ENCODE data around the gene RBM8A.

Gene RBM8A

DNA sequence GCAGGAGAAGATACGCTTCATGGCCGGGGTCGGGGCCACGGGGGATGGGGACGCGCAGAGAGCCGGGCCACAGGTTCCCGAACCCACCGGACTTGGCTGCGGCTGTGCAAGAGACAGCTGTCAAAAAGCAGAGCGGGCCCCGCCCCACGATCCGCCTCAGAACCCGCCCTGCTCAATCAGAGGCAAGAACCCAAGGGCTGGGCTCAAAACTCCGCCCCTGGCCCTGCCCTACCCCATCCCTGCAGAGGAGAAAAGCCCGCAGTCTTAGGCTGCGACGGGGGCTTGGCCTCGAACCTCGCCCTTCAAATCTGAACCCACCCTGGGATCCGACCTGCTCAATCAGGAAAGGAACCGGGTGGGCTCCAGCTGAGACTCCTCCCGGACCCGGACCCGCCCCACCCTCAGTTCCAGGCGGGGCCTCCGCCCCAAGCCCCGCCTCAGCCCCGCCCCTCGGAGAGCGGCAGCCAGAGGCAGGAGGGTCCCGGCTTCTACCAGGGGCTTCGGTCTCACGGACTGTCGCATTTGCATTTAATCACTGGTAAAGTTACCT is 41.5 kb downstream of the RBM8A start, which contains the start of gene ANKRD35:
Gene ANKRD35 (minus strand): TSS at position 129 of the 550 bp plus-strand sequence. CDS start 108 bp downstream, at position 21.
- Histone ChIP-seq H3K36me3 (ENCODE audit: control insufficient read depth, low read length) (no peaks in the 10 kb centered on the region), H3K4me3 (ENCODE audit: low read length) (peak within 1 kb of the TSS; percentile 77), H3K79me2 (ENCODE audit: control insufficient read depth, low read length) (no peaks in the 10 kb centered on the region), H3K9me2 (replicated peaks; ENCODE audit: control insufficient read depth, low read length) (no peaks in the 10 kb centered on the region), H3F3A (ENCODE audit: control insufficient read depth, insufficient read depth) (no peaks in the 10 kb centered on the region), H3K4me2 (ENCODE audit: low read length) (peak within 1 kb of the TSS; percentile 62), H3K27me3 (ENCODE audit: control insufficient read depth, low read length) (peaks cover 30% of the 10 kb centered on the region), H4K20me1 (ENCODE audit: control insufficient read depth, insufficient read depth, low read depth, low read length) (no peaks in the 10 kb centered on the region), H3K4me1 (ENCODE audit: control insufficient read depth, low read length) (peaks cover 6% of the 10 kb centered on the region; the same call in 1 of the 2 replicates), H3K9me3 (ENCODE audit: control insufficient read depth, insufficient read depth, low read length) (no peaks in the 10 kb centered on the region), H3K27ac (ENCODE audit: low read depth, low read length) (no peak within 1 kb of the TSS)
- TF ChIP-seq, protein P1, sequence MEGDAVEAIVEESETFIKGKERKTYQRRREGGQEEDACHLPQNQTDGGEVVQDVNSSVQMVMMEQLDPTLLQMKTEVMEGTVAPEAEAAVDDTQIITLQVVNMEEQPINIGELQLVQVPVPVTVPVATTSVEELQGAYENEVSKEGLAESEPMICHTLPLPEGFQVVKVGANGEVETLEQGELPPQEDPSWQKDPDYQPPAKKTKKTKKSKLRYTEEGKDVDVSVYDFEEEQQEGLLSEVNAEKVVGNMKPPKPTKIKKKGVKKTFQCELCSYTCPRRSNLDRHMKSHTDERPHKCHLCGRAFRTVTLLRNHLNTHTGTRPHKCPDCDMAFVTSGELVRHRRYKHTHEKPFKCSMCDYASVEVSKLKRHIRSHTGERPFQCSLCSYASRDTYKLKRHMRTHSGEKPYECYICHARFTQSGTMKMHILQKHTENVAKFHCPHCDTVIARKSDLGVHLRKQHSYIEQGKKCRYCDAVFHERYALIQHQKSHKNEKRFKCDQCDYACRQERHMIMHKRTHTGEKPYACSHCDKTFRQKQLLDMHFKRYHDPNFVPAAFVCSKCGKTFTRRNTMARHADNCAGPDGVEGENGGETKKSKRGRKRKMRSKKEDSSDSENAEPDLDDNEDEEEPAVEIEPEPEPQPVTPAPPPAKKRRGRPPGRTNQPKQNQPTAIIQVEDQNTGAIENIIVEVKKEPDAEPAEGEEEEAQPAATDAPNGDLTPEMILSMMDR (IDR thresholded peaks at IDR 0.05; ENCODE audit: low read depth, low read length, poor library complexity, severe bottlenecking) = no peak
- TF ChIP-seq EZH2phosphoT487 (IDR thresholded peaks at IDR 0.05; ENCODE audit: borderline replicate concordance, low read length) = no peak

DNA sequence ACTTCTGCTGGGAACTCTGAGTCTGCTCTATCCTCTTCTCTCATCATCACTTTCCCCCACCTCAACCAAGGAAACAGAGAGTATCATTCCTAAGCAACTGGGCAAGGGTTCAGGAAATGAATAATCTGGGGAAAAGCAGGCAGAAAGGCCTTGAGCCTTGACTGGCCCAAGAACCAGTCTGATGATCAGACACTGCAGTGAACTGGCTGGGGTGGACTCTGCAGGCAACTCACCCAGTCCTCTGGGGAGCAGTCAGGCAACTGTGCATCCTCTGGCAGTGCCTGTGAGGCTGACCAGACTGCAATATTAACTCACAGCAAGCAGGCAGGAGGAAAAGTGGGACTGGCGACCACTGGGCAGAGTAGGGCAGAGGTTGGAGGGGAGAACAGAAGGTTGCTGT is 42.6 kb downstream of the RBM8A start:
- no peak overlapping the region for H3K27ac ChIP-seq (ENCODE audit: low read depth, low read length)
- H3K9me3 ChIP-seq (ENCODE audit: control insufficient read depth, insufficient read depth, low read length) = no peaks in the 10 kb centered on the region
- H3K9me2 ChIP-seq (replicated peaks; ENCODE audit: control insufficient read depth, low read length) = no peaks in the 10 kb centered on the region
- H3K36me3 ChIP-seq (ENCODE audit: control insufficient read depth, low read length) = no peaks in the 10 kb centered on the region
- no peaks in the 10 kb centered on the region for H3K79me2 ChIP-seq (ENCODE audit: control insufficient read depth, low read length)
- H3K4me3 ChIP-seq (ENCODE audit: low read length) = no peak overlapping the region
- H4K20me1 ChIP-seq (ENCODE audit: control insufficient read depth, insufficient read depth, low read depth, low read length) = no peaks in the 10 kb centered on the region
- H3F3A ChIP-seq (ENCODE audit: control insufficient read depth, insufficient read depth) = no peaks in the 10 kb centered on the region
- TF ChIP-seq EZH2phosphoT487 (IDR thresholded peaks at IDR 0.05; ENCODE audit: borderline replicate concordance, low read length) = no peak
- TF ChIP-seq, protein P1 (IDR thresholded peaks at IDR 0.05; ENCODE audit: low read depth, low read length, poor library complexity, severe bottlenecking) = no peak
- H3K27me3 ChIP-seq (ENCODE audit: control insufficient read depth, low read length) = peaks cover 34% of the 10 kb centered on the region
- peaks cover 6% of the 10 kb centered on the region; the same call in 1 of the 2 replicates for H3K4me1 ChIP-seq (ENCODE audit: control insufficient read depth, low read length)
- H3K4me2 ChIP-seq (ENCODE audit: low read length) = no peak overlapping the region

DNA sequence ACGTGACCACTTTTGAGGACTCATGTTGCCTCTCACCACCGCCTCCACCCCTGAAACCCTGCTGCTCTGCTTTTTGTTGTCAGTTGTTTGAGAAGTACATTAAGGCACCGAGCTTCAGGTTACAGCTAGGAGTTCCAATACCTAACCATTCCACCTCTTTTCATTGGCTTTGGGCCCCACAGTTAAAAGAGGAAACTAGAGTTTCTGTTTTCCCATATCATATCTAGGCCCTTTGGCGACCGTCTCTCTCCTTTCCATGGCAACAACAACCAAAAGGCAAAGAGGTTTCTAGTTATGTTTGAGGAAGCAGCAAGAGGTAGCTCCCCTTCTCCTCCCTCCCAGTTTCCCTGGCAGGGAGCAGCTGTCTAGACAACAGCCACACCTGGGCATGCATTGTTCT is 47.5 kb downstream of the RBM8A start:
- H3K4me2 ChIP-seq (ENCODE audit: low read length) = no peak overlapping the region

More for the DNA sequence above, 47.5 kb downstream of the RBM8A start:
- no peak overlapping the region for H3K4me3 ChIP-seq (ENCODE audit: low read length)
- H3F3A ChIP-seq (ENCODE audit: control insufficient read depth, insufficient read depth) = no peaks in the 10 kb centered on the region
- no peaks in the 10 kb centered on the region for H3K9me2 ChIP-seq (replicated peaks; ENCODE audit: control insufficient read depth, low read length)
- TF ChIP-seq, protein P1 (IDR thresholded peaks at IDR 0.05; ENCODE audit: low read depth, low read length, poor library complexity, severe bottlenecking) = no peak
- TF ChIP-seq EZH2phosphoT487 (IDR thresholded peaks at IDR 0.05; ENCODE audit: borderline replicate concordance, low read length) = no peak
- peaks cover 48% of the 10 kb centered on the region for H3K27me3 ChIP-seq (ENCODE audit: control insufficient read depth, low read length)
- H4K20me1 ChIP-seq (ENCODE audit: control insufficient read depth, insufficient read depth, low read depth, low read length) = no peaks in the 10 kb centered on the region
- H3K79me2 ChIP-seq (ENCODE audit: control insufficient read depth, low read length) = no peaks in the 10 kb centered on the region
- H3K36me3 ChIP-seq (ENCODE audit: control insufficient read depth, low read length) = no peaks in the 10 kb centered on the region
- no peaks in the 10 kb centered on the region for H3K9me3 ChIP-seq (ENCODE audit: control insufficient read depth, insufficient read depth, low read length)
- H3K27ac ChIP-seq (ENCODE audit: low read depth, low read length) = no peak overlapping the region
- H3K4me1 ChIP-seq (ENCODE audit: control insufficient read depth, low read length) = no peaks in the 10 kb centered on the region
